Inflammatory macrophage treated with lipopolysaccharide for 4 hours (primary cell): Measurements from ENCODE around the gene SVIP.

Experiments
- DNase-seq: peaks from one replicate; pipeline ENCODE4 v3.0.0-alpha.2; 2020

The SVIP gene

GRCh38 chr11:22787551-22788162, 41.9 kb downstream of the SVIP start:
- DNase-seq, result peak; percentile 23

- DNase-seq, result no peak
Measured at GRCh38 chr11:22787055-22787454, 42.5 kb downstream of the SVIP start.

GRCh38 chr11:22786475-22786874, 43.1 kb downstream of the SVIP start:
- no peak for DNase-seq

GRCh38 chr11:22785251-22785650, 44.4 kb downstream of the SVIP start:
- no peak for DNase-seq

GRCh38 chr11:22780952-22781593, 48.5 kb downstream of the SVIP start:
- peak; percentile 1 for DNase-seq

GRCh38 chr11:22779850-22780249, 49.8 kb downstream of the SVIP start:
- DNase-seq, result no peak

GRCh38 chr11:22778642-22779041, 51.0 kb downstream of the SVIP start:
- no peak for DNase-seq

- no peak for DNase-seq
Measured at GRCh38 chr11:22775248-22775647, 54.4 kb downstream of the SVIP start.

GRCh38 chr11:22774716-22775115, 54.9 kb downstream of the SVIP start:
- no peak for DNase-seq

- no peak for DNase-seq
Measured at GRCh38 chr11:22769081-22769480, 60.5 kb downstream of the SVIP start.
